PC-3 (cell line): Measurements from ENCODE around the gene PPM1D. TPM values are rescaled to one million over a fixed set of nuclear protein-coding genes. Genes with fewer than 3 reads are reported as not detected.

Experiments used
- ATAC-seq: fragments of 200-7000 bp; cut with Tn5 transposase; 2 replicates; pipeline ENCODE4 v1.9.1; 2020; ENCODE audit warnings: mild to moderate bottlenecking, moderate library complexity
- BruUV-seq: library from RNA; stranded (reverse); fragments of 400-500 nt; replicated peaks from 2 replicates; lab custom pipeline; 2021; lab: Mats Ljungman, UMichigan
- CTCF ChIA-PET: fragments of 300-600 bp; sonication (Branson Sonifier 250); formaldehyde crosslinking; loops from one replicate; lab custom pipeline; 2022; ENCODE audit warnings: antibody characterized with exemption; lab: Charles Lee
- POLR2A ChIA-PET: fragments of 300-600 bp; sonication (Branson Sonifier 250); formaldehyde crosslinking; loops from one replicate; lab custom pipeline; 2022; ENCODE audit warnings: antibody characterized with exemption; ENCODE audit not compliant: unreplicated experiment; lab: Charles Lee
- DNase-seq: peaks from one replicate; pipeline ENCODE4 v3.0.0-alpha.2; 2015
- H2AFZ ChIP-seq: fragments of 300-600 bp; sonication (generic); 2 replicates; pipeline ENCODE4 v1.6.0; 2016; ENCODE audit warnings: antibody characterized with exemption, low read length
- H3F3A ChIP-seq: fragments of 300-600 bp; sonication (generic); one replicate; pipeline ENCODE4 v1.6.0; 2017; ENCODE audit warnings: antibody characterized with exemption, low read length, control low read depth, mild to moderate bottlenecking; ENCODE audit not compliant: unreplicated experiment
- H3K27ac ChIP-seq: fragments of 300-600 bp; sonication (generic); 2 replicates; pipeline ENCODE4 v1.5.1; 2016; ENCODE audit warnings: mild to moderate bottlenecking, low read length
- H3K27me3 ChIP-seq: fragments of 300-600 bp; sonication (generic); 2 replicates; pipeline ENCODE4 v1.6.1; 2016; ENCODE audit warnings: low read length, mixed read lengths
- H3K36me3 ChIP-seq: fragments of 300-600 bp; sonication (generic); 2 replicates; pipeline ENCODE4 v1.6.1; 2016; ENCODE audit warnings: low read depth, mixed run types, low read length, mixed read lengths
- H3K4me1 ChIP-seq: fragments of 300-600 bp; sonication (generic); 2 replicates; pipeline ENCODE4 v1.5.1; 2016; ENCODE audit warnings: low read length; ENCODE audit not compliant: insufficient read depth
- H3K4me2 ChIP-seq: fragments of 300-600 bp; sonication (generic); 2 replicates; pipeline ENCODE4 v1.6.0; 2016; ENCODE audit warnings: low read length
- H3K4me3 ChIP-seq: fragments of 300-600 bp; sonication (generic); 2 replicates; pipeline ENCODE4 v1.5.1; 2016; ENCODE audit warnings: mild to moderate bottlenecking, low read length, mixed read lengths
- H3K79me2 ChIP-seq: fragments of 300-600 bp; sonication (generic); 2 replicates; pipeline ENCODE4 v1.6.1; 2017; ENCODE audit warnings: low read length, mixed read lengths
- H3K9ac ChIP-seq: fragments of 300-600 bp; sonication (generic); 2 replicates; pipeline ENCODE4 v1.6.0; 2016; ENCODE audit warnings: mild to moderate bottlenecking, low read length
- H3K9me2 ChIP-seq: fragments of 300-600 bp; sonication (generic); replicated peaks from 2 replicates; pipeline ENCODE4 v1.6.1; 2016; ENCODE audit warnings: mixed run types, low read length, mixed read lengths
- H3K9me3 ChIP-seq: fragments of 300-600 bp; sonication (generic); 2 replicates; pipeline ENCODE4 v1.6.1; 2016; ENCODE audit warnings: low read length, mixed read lengths
- H4K20me1 ChIP-seq: fragments of 300-600 bp; sonication (generic); 2 replicates; pipeline ENCODE4 v1.6.1; 2016; ENCODE audit warnings: low read length, mixed read lengths
- EZH2 ChIP-seq: fragments of 300-600 bp; sonication (generic); IDR thresholded peaks from one replicate; pipeline ENCODE4 v1.6.1; 2017; ENCODE audit warnings: antibody characterized with exemption, mild to moderate bottlenecking, low read length; ENCODE audit not compliant: unreplicated experiment
- EZH2phosphoT487 ChIP-seq: fragments of 300-600 bp; sonication (generic); IDR thresholded peaks from 2 replicates; pipeline ENCODE4 v1.6.1; 2018; ENCODE audit warnings: mild to moderate bottlenecking, antibody characterized with exemption, low read length, borderline replicate concordance
- intact Hi-C: fragments of 100-400 bp; cut with micrococcal nuclease; formaldehyde crosslinking; loops from 2 replicates; pipeline ENCODE4 v1.9.0; 2023
- total RNA-seq: library from RNA; depleted of rRNA; stranded (reverse); fragments of >200 nt; gene quantifications from 2 replicates; pipeline ENCODE4 v1.2.3, GENCODE V29; 2014; rRNA removed
- TF ChIP-seq, protein P1 (sequence below): fragments of 300-600 bp; sonication (generic); conservative IDR thresholded peaks from 2 replicates; pipeline ENCODE4 v1.5.1; 2017; ENCODE audit warnings: antibody characterized with exemption, low read depth, mild to moderate bottlenecking, low read length

Gene PPM1D
- total RNA-seq, 1 experiment from 2014 or later = 8.2 TPM

DNA sequence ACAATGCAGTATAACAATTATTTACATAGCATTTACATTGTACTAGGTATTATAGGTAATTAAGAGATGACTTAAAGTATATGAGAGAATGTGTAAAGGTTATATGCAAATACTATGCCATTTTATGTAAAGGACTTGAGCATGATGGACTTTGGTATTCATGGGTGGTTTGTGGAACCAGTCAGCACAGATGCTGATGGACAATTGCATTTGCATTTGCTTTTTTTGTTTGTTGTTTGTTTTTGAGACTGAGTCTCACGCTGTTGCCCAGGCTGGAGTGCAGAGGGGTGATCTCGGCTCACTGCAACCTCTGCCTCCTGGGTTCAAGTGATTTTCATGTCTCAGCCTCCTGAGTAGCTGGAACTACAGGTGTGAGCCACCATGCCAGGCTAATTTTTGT is 113.6 kb downstream of the PPM1D start:
- POLR2A ChIA-PET = no interaction called here
- H3K79me2 ChIP-seq = no peaks in the 10 kb centered on the region
- TF ChIP-seq EZH2 = no peak
- no peak for TF ChIP-seq EZH2phosphoT487
- TF ChIP-seq, protein P1, sequence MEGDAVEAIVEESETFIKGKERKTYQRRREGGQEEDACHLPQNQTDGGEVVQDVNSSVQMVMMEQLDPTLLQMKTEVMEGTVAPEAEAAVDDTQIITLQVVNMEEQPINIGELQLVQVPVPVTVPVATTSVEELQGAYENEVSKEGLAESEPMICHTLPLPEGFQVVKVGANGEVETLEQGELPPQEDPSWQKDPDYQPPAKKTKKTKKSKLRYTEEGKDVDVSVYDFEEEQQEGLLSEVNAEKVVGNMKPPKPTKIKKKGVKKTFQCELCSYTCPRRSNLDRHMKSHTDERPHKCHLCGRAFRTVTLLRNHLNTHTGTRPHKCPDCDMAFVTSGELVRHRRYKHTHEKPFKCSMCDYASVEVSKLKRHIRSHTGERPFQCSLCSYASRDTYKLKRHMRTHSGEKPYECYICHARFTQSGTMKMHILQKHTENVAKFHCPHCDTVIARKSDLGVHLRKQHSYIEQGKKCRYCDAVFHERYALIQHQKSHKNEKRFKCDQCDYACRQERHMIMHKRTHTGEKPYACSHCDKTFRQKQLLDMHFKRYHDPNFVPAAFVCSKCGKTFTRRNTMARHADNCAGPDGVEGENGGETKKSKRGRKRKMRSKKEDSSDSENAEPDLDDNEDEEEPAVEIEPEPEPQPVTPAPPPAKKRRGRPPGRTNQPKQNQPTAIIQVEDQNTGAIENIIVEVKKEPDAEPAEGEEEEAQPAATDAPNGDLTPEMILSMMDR = no peak
- ATAC-seq (no peak), DNase-seq (no peak)
- no peak overlapping the region for H3K9ac ChIP-seq
- H3K4me2 ChIP-seq = no peak overlapping the region
- 0 out of 2 replicates have a peak, but pooled peaks cover 4% of the 10 kb centered on the region for H3K4me1 ChIP-seq
- no peaks in the 10 kb centered on the region for H3K36me3 ChIP-seq
- no peak overlapping the region for H3K27ac ChIP-seq
- no peaks in the 10 kb centered on the region for H4K20me1 ChIP-seq
- H3K9me3 ChIP-seq = no peaks in the 10 kb centered on the region
- CTCF ChIA-PET = no interaction called here
- no peak overlapping the region for H3K4me3 ChIP-seq
- no peaks in the 10 kb centered on the region for H3K9me2 ChIP-seq
- intact Hi-C loops = no loop called here
- no peaks in the 10 kb centered on the region for H3K27me3 ChIP-seq
- no peaks in the 10 kb centered on the region for H3F3A ChIP-seq
- H2AFZ ChIP-seq = no peak overlapping the region
- BruUV-seq = no TSS peak

Other genes with a start within 250 kb of the PPM1D start
- gene USP32, start 208.1 kb upstream of the PPM1D start, total RNA-seq = 34.0 and 34.1 TPM in 2 replicates
- not detected in 2 replicates for gene CHCT1, start 177.7 kb upstream of the PPM1D start, total RNA-seq
- 17.1 and 21.4 TPM in 2 replicates for gene APPBP2, start 74.0 kb upstream of the PPM1D start, total RNA-seq
- gene BCAS3, start 77.7 kb downstream of the PPM1D start, total RNA-seq = 25.9 and 36.9 TPM in 2 replicates